ENCODE results near the gene C1orf226. TPM values are rescaled to one million over a fixed set of nuclear protein-coding genes. Genes with fewer than 3 reads are reported as not detected.
"Not testable (repeated sequence)": the region's sequence is repeated elsewhere in the genome, so short reads cannot be mapped to it uniquely, and the experiment has no call there.

The C1orf226 gene
- polyA plus RNA-seq, 2 of the 4 experiments (the other 2 are of a cell fraction), result 0.32 to 0.37 TPM

GRCh38 chr1:162349635-162350330 is 31.7 kb upstream of the C1orf226 start (continued):
- TF ChIP-seq POLR2A (IDR thresholded peaks at IDR 0.05; ENCODE audit: low read length) (no peak), ATOH8 (CRISPR knock-in tag; IDR thresholded peaks at IDR 0.05; ENCODE audit: low read depth) (no peak)

GRCh38 chr1:162351246-162351842 is 30.2 kb upstream of the C1orf226 start:
- TF ChIP-seq MAZ (IDR thresholded peaks at IDR 0.05; ENCODE audit: borderline replicate concordance, low read depth, low read length) (no peak), NPAS2 (CRISPR knock-in tag; IDR thresholded peaks at IDR 0.05; ENCODE audit: borderline replicate concordance) (no peak), NR3C1 (IDR thresholded peaks at IDR 0.05) (no peak), MYC (IDR thresholded peaks at IDR 0.05; ENCODE audit: borderline replicate concordance, low read length) (no peak), CHD2 (IDR thresholded peaks at IDR 0.05; ENCODE audit: low read length, partially characterized antibody) (no peak), E2F6 (IDR thresholded peaks at IDR 0.05; ENCODE audit: borderline replicate concordance, low read depth) (no peak)
- no peak overlapping the region for H3K4me2 ChIP-seq
- H3K27ac ChIP-seq, result no peak overlapping the region
- WGBS (ENCODE audit: missing lambda C conversion rate), result 60% methylated on average over 6 of the region's 6 CpGs
- ATAC-seq, result no peak
- no peak for FAIRE-seq
- DNase-seq (ENCODE audit: low read depth in 1 of 2, low spot score in 1 of 2), result no peak
- peaks cover 12% of the 10 kb centered on the region for H3K4me1 ChIP-seq
- no peak overlapping the region for H3K4me3 ChIP-seq
- ChIA-PET POLR2A (no interaction called here), CTCF (no interaction called here)
- no peaks in the 10 kb centered on the region for H3K9me3 ChIP-seq

GRCh38 chr1:162351874-162352273 is 29.7 kb upstream of the C1orf226 start:
- DNase-seq (ENCODE audit: low read depth in 1 of 2, low spot score in 1 of 2); POLR2A ChIA-PET; CTCF ChIA-PET; H3K9me3 ChIP-seq; H3K27ac ChIP-seq; H3K4me2 ChIP-seq; H3K4me3 ChIP-seq; ATAC-seq; FAIRE-seq: not testable (repeated sequence)
- H3K4me1 ChIP-seq, result peaks cover 12% of the 10 kb centered on the region
- 88% methylated on average over 3 of the region's 4 CpGs for WGBS (ENCODE audit: missing lambda C conversion rate)

GRCh38 chr1:162353078-162353477 is 28.4 kb upstream of the C1orf226 start:
- ChIA-PET POLR2A (no interaction called here), CTCF (interaction anchor here (1.0 kb wide), 1 partner anchor 11 kb away, joined by 3 read pairs; no protein-coding TSS in a partner anchor)
- FAIRE-seq, result no peak
- TF ChIP-seq BHLHE40 (IDR thresholded peaks at IDR 0.05; ENCODE audit: low read depth, low read length), result no peak
- no peak for TF ChIP-seq CTCF (IDR thresholded peaks at IDR 0.05)
- TF ChIP-seq FOSB (CRISPR knock-in tag; IDR thresholded peaks at IDR 0.05), result no peak
- no peak for TF ChIP-seq RCOR1 (IDR thresholded peaks at IDR 0.05; ENCODE audit: low read depth, low read length)
- TF ChIP-seq ZSCAN20 (CRISPR knock-in tag; IDR thresholded peaks at IDR 0.05), result no peak
- no peak for TF ChIP-seq PBX3 (IDR thresholded peaks at IDR 0.05)
- no peak for TF ChIP-seq FOXS1 (CRISPR knock-in tag; IDR thresholded peaks at IDR 0.05)
- no peak for TF ChIP-seq HMGXB4 (CRISPR knock-in tag; IDR thresholded peaks at IDR 0.05; ENCODE audit: borderline replicate concordance)
- no peak for TF ChIP-seq ESRRA (IDR thresholded peaks at IDR 0.05; ENCODE audit: borderline replicate concordance, low read length)
- TF ChIP-seq HDAC2 (IDR thresholded peaks at IDR 0.05), result no peak
- TF ChIP-seq ZFP36 (IDR thresholded peaks at IDR 0.05; ENCODE audit: borderline replicate concordance, partially characterized antibody), result no peak
- no peak for TF ChIP-seq TP53 (CRISPR knock-in tag; IDR thresholded peaks at IDR 0.05)
- no peak for TF ChIP-seq ELK1 (IDR thresholded peaks at IDR 0.05; ENCODE audit: low read depth, low read length)

More at GRCh38 chr1:162353078-162353477, 28.4 kb upstream of the C1orf226 start:
- Histone ChIP-seq H3K9me3 (no peaks in the 10 kb centered on the region), H3K4me1 (peaks cover 12% of the 10 kb centered on the region), H3K27ac (no peak overlapping the region), H3K4me2 (no peak overlapping the region), H3K4me3 (no peak overlapping the region)
- ATAC-seq (no peak), DNase-seq (ENCODE audit: low read depth in 1 of 2, low spot score in 1 of 2) (no peak)
- WGBS (ENCODE audit: missing lambda C conversion rate), result 88% methylated on average over 9 of the region's 9 CpGs
